SIG-M5 treated with dmso at 0.1 percent for 504 hours (cell line): Measurements from ENCODE around the gene NEDD8.

Experiments used
- DNase-seq: peaks from one replicate; lab custom pipeline; 2025; ENCODE audit not compliant: unreplicated experiment; lab: John Stamatoyannopoulos, UW

Gene NEDD8

GRCh38 chr14:24264298-24264697, 32.1 kb upstream of the NEDD8 start:
- no peak for DNase-seq

GRCh38 chr14:24263848-24264247, 31.7 kb upstream of the NEDD8 start:
- DNase-seq: no peak

DNA sequence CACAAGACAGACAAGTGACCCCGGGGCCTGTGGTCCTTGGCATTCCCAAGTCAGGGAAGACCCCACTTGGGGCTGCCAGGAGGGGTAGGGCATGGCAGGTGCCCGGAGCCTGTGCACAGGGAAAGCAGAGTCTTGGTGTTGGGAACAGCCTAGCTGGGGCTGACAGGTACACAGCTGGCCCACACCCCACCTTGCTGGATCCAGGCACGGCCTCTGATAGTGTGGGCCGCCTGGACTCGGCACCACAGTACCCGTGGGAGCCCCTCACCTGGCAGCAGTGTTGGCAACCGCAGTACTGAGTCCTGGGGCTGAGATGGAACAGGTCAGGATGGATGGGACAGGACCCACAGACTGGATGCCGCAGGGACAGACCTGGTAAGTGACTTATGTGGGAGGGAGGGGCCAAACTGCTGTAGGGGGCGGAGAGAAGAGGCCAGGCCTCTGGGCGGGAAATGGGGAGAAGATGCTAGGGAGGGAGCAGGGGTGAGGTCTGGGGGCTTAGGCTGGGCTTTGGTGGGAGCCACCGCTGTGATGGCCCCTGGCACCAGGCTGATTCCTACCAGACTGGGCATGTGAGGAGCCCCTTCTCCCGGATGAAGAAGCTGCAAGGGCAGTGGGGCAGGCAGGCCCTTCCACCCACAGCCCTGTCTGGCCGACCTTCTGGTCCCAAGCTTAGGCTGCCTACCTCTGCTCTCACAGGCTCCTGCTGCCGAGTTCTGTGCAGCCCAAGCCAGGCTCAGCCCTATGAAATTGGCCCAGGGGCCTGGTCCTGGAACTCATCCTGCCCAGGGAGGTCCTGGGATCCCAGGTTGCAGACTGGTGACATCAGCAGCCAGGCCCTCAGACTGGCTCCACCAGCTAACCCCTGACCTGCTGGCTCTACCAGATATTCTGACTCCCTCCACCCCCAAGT, 30.9 kb upstream of the NEDD8 start, which contains the start of gene TGM1:
TGM1 (minus strand) TSS at position 357 of the 913 bp plus-strand sequence. CDS start 825 bp downstream, outside the sequence.
- no peak for DNase-seq

- no peak for DNase-seq
Observed at GRCh38 chr14:24261969-24262327, 29.8 kb upstream of the NEDD8 start.

DNA sequence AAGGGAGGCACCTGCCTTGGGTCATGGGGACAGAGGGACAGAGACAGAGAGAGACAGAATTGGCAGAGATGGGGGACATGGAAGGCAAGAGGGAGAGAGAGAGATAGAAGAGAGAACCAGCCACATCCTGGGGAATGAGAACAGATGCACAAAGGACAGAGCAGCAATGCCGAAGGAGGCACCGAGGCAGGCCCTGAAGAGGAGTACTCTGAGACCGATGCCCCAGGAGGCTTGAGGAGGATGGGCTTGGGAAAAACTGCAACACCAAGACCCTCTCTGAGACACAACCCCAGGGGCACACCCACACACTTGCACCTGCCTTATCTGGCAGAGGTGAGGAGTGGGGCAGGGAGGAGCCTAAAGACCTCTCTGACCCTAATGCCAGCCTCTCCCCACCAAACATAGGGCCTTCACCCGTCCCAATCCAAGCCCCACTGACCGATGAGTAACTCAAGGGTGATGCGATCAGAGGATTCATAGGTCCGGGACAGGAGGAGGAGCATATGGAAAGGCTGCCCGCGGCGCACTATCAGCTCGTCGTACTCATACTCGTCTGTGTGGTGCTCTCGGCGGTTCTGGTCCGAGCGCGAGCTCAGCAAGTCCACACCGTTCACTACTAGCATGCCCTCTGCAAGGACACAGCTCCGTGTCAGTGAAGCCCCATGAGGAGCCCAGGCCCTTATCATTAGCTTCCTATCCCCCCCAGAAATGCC, 29.2 kb upstream of the NEDD8 start:
- DNase-seq: no peak

GRCh38 chr14:24260780-24261157, 28.6 kb upstream of the NEDD8 start:
- no peak for DNase-seq

GRCh38 chr14:24260026-24260779, 28.0 kb upstream of the NEDD8 start:
- DNase-seq: no peak

DNA sequence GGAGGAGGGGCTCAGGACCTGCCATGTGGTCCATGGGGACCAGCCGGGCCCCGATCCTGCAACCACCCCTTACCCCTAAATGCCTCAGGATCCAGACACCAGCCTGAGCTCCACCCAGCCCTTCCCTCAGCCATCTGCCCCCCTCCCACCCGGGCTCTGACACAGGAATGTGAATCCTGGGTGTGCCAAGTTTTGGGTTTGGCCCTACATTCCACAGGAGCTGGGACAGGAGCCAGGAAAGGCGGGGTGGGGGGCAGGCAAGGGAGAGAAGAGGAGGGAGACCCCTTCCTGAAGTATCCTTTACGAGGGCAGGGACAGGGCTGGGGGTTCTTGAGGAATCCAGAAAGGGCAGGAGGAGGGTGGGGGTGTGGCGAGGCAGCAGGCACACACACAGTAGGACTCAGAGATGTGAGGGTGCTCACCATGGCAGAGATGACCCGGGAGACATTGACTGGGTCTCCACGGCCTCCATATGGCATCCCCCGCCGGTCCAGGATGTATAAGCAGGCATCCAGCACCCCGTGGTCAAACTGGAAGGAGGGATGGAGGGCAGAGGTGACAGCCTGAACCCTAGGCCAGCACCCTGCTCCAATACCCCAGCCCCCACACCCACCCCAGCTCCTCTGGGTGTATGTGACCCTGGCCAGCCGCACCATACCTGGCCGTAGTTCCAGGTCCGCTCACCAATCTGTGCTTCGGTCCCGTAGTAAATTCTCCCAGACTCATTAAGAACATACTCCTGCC, 27.3 kb upstream of the NEDD8 start:
- no peak for DNase-seq

DNA sequence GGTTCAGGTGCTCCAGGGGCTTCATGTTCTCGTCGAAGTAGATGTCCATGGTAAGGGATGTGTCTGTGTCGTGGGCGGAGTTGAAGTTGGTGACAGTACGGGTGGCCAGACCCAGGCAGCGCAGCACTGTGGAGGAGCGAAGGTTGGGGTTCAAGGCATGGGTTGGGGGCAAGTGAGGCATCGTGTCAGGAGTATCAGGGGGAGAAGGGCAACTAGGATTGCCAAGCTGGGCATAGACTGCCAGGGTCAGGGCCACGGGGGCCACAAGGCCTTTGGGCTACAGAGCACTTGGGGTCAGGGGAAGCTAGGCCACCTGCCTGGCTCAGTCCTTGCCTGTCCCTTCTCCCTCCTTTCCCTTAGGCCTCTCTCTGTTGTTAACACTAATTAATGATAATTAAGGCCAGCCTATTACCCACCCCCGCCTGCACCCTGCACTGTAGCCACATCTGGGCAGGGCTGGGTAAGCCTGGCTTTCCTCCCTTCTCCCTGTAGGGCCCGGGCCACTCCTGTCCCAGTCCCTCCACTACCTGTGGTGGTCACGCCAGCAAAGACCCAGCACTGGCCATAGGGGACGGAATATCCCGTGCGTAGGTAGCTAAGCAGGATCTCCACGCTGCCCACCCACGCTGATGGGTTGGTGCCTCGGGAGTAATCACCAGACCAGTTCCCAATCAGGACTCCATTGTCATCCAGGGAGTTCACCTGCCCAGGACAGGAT, 26.5 kb upstream of the NEDD8 start:
- no peak for DNase-seq

DNA sequence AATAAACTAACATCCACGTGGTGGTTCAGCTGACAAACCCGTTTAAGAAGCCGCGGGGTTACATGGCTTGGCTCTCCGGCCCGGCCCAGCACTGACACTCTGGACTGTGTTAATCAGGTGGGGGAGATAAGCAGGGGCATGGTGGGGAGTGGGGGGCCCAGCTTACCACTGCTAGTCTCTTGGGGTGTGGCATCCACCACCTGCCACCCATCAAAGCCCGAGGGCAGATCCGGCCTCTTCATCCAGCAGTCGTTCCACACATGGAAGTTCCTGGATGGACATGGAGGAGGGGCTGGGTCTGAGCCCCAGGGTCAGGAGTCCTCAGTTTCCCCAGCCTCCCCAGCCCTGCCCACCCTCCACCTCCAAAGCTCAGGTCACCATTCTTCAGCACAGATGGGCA, 26.0 kb upstream of the NEDD8 start:
- no peak for DNase-seq

DNA sequence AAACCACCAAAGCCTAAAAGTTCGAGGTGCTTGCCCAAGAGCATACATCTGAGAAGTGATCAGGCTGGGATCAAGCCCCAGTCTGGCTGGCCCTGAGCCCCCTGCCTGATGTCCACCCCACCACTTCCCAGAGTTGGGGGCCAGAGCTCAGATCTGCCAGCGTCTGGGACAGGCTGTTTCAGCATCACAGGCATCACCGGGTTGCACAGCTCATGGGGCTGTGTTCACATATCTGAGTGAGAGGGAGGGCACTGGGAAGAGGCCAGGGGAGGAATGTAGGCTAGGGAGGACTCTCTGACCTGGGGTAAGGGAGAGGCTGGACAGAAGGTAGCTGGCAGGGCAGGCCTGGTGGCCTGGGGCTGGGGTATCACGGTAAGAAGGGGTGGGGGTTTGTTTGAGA, 24.8 kb upstream of the NEDD8 start:
- DNase-seq: no peak

DNA sequence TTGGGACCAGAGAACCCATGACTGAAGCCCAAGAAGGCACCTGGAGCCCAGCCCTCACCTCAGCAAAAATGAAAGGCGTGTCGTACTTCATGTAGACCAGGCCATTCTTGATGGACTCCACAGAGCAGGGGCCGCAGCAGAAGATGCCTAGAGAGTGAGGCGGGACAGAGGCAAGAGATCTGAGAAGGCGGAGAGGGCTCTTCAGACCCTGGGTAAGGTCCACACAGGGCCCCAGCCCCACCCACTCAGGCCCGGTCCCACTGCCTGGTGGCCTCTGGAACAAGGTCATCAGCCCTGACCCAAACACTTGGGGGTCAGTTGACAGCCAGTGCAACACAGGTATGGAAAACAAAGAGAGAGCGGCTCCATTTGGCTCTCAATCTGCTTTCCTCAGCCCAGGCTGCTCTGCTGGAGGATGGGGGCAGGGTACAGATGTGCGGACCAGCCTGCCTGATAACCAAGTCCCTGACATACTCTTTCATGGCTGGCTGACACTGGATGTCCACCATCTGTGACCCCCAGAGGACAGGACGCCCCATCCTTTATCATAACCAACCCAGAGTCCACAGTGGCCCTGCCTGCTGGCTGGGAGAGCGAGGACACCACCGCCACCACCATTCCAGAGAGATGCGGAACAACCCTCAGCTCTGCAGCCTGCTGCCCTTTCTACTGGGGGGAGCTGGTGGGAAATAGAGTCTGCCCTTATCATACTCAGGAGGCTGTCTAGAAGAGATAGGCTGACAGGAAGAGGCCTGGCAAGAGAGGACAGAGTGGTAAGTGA, 24.0 kb upstream of the NEDD8 start:
- no peak for DNase-seq

DNA sequence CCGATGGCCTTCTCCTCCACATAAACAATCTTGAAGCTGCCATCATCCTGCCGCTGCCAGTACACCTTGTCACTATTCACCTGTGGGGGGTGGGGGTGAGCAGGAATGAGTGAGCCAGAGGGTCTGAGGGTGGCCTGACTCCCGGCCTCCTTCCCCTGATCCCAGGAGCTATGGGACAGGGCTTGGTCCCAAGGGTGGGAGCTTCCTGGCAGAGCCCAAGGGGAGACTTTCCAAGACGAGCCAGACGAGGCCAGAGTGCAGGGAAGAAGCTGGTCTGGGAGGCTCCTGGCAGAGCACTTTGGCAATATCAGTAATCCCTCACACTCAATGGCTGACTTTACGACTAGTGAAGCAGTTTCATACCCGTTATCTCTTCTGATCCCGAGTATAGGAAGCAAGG, 23.3 kb upstream of the NEDD8 start:
- DNase-seq: no peak

DNA sequence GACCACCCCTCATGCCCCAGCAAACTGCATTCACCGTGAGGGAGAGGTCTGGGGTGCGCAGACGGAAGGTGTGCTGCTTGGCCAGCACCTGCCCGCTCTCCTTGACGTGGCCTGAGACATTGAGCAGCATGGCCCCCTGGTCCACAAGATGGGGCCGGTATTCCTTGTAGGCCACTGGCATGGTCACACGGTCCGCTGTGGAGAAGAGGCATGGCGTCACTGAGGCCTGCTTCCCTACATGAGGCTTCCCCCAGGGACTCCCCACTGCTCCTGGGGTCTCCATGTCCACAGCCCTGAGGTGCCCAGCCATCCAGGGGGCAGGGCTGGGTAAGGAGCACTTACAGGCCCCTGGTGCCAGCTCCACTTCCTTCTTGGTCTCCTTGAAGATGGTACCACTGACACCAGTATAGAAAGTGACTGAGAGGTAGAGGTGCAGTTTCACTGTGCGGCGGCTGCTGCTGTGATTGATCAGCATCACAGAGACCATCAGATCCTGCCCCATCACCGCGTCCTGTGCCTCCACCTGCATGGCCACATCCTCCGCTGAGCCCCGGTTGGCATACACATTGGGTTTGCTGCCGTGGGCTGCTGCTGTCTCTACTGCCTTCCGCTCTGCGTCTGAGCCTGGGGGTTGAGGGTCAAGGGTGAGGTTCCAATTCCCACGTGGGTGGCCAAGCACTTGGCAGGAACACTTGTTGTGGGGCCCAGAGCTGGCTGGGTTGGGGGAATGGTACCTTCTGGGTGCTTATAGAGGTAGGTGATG, 22.6 kb upstream of the NEDD8 start:
- no peak for DNase-seq

- DNase-seq: no peak
Observed at GRCh38 chr14:24253936-24254335, 21.8 kb upstream of the NEDD8 start.

GRCh38 chr14:24252289-24253124, 20.3 kb upstream of the NEDD8 start:
- no peak for DNase-seq

DNA sequence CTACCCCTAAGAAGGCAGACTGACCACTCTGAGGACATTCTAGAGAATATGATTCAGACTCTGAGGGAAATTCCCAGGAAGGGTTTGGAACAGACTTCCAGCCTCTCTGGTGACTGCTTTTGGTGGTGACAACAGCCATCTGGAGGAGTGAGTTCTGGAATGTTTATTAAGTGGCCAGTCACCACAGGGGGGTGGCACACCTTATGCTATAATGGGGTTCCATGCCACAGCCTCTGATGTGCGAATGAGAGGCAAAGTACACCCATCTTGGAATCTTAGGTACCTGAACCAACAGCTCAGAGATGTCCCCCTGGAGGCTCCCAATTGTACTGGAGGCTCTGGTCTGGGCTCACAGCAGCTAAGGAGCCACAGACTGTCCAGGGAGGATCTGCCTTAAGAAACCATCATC, 19.7 kb upstream of the NEDD8 start:
- no peak for DNase-seq

- no peak for DNase-seq
Observed at GRCh38 chr14:24250354-24250753, 18.2 kb upstream of the NEDD8 start.
